ENCODE data around the gene CHKA.

- TF ChIP-seq CTCF (IDR thresholded peaks at IDR 0.05) (no peak), POLR2A (IDR thresholded peaks at IDR 0.05) (no peak)
Measured at GRCh38 chr11:68081691-68082090, 39.5 kb downstream of the CHKA start.
